ENCODE data around the gene HMGA1.
"Not testable (repeated sequence)": the region's sequence is repeated elsewhere in the genome, so short reads cannot be mapped to it uniquely, and the experiment has no call there.

HMGA1 gene

GRCh38 chr6:34269132-34269531, 32.5 kb downstream of the HMGA1 start:
- not testable (repeated sequence) for DNase-seq

- not testable (repeated sequence) for DNase-seq
Observed at GRCh38 chr6:34269658-34270341, 33.1 kb downstream of the HMGA1 start.

- DNase-seq: no peak
Observed at GRCh38 chr6:34272013-34272926, 35.6 kb downstream of the HMGA1 start.

DNA sequence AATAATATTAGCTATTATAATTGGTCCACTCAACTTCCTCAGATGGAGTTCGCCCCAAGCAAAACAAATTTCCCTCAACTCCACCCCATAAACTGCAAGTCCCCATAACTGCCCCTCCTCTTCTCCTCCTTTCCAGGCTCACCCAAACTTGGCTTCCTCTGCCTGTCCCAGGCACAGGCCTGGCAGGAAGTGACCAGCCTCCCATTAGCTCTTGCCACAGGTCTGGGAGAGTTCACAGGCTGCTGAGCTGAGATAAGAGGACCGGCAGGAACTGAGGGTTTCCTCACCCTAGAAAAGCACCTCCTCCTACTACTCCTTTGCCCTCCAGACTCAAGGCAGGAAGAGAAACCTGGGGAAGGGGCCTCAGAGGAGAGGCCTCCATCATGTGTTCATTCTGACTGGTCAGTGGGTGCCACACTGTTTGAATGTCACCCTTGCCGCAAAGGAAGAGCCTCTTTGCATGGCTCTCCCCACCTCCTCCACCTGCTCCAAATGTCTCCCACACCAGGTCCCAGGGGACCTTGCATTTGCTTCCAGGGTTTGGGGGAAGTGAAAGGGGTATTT, 36.7 kb downstream of the HMGA1 start:
- DNase-seq: no peak

DNA sequence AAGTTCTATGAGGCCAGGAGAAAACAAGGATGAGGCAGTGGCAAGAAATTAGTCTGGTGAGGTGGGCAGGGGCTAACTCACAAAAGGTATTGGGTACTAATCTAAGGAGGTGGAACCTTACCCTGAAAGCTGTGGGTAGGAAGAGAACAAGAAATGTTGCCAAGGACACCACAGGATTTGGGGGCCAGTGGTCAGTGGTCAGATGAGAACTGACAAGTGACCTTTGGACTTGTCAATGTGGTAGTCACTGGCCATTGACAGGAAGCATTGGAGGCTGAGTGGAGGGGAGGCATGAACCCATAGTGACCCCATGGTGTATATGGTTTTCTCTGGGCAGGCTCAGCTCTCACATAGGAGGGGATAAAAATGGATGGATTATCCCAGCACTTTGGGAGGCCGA, 37.5 kb downstream of the HMGA1 start:
- DNase-seq: no peak

DNA sequence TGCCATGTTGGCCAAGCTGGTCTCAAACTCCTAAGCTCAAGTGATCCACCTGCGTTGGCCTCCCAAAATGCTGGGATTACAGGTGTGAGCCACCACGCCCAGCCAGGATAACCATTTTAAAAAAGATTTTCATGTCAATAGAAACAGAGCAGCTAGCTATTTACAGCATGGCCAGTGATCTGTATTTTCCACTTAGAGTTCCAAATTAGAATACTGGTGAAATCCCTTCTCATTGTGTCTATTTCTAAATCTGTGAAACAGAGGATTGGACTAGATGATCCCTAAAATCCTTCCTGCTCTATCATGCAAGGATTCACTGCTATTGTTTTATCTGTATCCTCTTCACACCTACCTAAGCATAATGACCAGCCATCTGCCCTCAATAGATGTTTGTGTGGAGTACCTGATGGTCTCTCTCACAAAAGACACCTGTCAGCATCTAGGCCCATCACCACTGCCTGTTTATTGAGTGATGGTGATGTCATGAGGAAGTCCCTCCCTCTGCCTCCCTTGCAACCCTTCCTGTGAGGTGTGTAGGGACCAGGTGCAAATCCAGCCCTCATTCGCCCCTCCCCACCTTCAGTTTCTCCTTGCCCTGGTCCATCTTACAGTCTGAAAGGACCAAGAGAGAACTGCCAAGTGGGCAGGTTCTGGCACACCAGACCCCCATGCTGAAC, 38.6 kb downstream of the HMGA1 start:
- DNase-seq: no peak

GRCh38 chr6:34276191-34276590, 39.5 kb downstream of the HMGA1 start:
- DNase-seq: no peak

DNA sequence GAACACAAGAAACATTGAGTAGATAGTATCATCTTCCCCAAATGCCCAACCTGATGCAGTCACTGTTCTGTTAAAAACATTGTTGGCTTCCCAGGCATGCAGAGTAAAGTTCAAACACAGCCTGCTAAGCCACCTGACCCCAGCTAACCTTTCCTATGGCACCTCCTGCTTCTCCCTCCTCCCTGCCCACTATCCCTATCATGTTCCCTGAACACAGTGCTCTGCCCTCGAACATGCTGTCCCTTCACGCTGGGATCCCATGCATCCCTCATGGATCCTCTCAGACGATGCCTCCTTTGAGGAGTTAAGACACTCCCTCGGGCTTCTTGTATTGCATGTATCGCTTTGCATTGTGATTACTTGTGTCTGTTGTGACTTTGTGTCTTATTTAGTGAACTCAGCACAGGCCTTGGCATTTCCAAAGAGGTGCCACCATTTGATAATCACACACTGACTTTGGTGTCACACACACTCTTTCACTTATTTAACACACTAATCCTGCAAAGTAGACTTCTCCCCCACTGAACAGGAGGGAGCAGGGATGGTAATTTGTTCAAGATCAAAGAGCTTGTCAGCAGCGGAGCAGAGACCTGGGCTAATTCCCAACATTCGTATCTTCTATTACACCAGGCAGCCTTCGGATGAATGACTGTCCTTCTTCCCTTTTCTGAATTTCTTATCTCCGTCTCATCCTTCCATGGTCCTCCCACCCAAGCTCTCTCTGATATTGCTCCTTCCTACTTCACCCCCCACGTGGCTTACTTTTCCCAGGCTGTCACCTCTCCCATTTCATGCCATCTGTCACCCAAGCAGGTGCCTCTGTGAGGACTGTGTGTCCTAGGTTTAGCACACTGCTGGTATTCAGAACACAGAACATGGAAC, 40.4 kb downstream of the HMGA1 start:
- DNase-seq: no peak

DNA sequence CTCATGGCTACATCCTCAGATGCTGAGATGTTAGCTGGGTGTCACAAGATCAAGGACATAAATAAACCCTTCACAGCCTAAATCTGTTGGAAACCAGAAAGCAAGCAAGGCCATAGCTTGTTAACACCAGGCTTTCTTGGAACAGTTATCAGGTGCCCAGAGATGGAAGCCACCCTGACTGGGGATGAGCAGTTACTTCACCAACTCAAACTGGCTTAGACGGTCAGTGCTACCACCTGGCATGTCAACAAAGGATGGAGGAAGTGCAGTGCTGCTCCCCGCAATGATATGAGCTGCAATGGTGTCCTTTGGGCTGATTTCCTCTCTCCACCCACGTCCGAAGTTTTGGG, 41.1 kb downstream of the HMGA1 start:
- DNase-seq: no peak

DNA sequence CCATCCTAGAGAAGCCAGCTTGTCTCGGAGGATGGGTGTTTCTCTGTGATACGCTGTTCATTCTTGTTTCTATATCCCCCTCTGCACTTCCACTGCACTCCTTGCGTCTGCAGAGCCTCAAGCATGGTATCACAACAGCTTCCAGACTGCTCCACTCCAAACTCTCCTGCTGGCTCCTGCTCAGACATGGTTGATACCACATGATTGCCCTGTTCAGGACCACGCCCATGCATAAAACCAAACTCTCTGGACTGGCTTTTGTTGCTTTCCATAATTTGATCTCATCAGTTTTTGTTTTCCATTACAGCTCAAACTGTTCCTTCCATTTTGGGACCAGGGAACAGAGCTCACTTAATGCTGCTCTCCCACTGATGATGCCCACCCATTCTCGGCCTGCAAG, 42.2 kb downstream of the HMGA1 start:
- no peak for DNase-seq

GRCh38 chr6:34280216-34280615, 43.5 kb downstream of the HMGA1 start:
- no peak for DNase-seq

GRCh38 chr6:34281702-34282334, 45.1 kb downstream of the HMGA1 start:
- DNase-seq: no peak

GRCh38 chr6:34284563-34285447, 48.1 kb downstream of the HMGA1 start:
- no peak for DNase-seq

- no peak for DNase-seq
Observed at GRCh38 chr6:34285448-34286164, 48.9 kb downstream of the HMGA1 start.

DNA sequence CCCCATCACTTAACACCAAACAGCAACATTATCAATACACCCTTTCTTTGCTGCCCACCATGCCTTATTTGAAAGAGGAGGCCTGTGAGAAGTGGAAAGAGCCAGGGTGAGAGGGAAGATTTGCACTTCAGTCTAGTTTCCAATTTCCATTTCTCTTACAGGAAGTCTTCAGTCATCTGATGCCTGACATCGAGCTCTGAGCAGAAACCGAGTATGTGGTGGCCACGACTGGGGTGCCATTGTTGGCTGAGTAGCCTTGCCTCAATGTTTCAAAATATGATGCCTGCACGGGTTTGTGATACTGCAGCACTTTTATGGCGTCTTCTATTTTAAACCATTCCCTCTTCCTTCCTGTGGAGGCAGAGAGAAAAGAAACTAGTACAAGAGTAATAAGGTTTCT, 51.9 kb downstream of the HMGA1 start:
- no peak for DNase-seq

GRCh38 chr6:34289137-34289536, 52.5 kb downstream of the HMGA1 start:
- DNase-seq: no peak

- no peak for DNase-seq
Observed at GRCh38 chr6:34292954-34293353, 56.3 kb downstream of the HMGA1 start.

DNA sequence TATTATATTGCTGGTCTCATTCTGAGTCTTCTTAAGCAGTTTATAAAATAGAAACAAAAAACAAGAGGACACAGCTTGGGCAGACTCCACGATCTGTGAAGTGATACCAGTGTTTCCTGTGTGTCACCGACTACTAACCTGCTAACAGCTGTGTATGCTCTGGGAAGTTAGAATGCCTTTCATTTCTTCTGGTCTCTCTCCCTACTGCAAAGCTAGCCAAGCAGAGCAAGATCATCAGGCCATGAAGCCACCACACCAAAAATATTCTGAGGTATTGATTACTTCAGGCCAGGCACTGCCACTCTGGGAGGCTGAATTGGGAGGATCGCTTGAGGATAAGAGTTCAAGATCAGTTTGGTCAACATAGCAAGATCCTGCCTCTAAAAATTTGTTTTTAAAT, 59.0 kb downstream of the HMGA1 start:
- no peak for DNase-seq
